H9 (cell line): ENCODE results near the gene CHMP1A. TPM values are rescaled to one million over a fixed set of nuclear protein-coding genes. Genes with fewer than 3 reads are reported as not detected.

Experiments used
- DNase-seq: peaks from one replicate; pipeline ENCODE4 v3.0.0-alpha.2; 2017
- H2AFZ ChIP-seq: one replicate; pipeline ENCODE4 v1.6.1; 2013; ENCODE audit warnings: mild to moderate bottlenecking, low read length, control low read depth, moderate library complexity
- H2AK5ac ChIP-seq: 2 replicates; pipeline ENCODE4 v1.6.1; 2013; ENCODE audit warnings: low read length, control low read depth, mixed read lengths; ENCODE audit not compliant: insufficient read length
- H2BK120ac ChIP-seq: one replicate; pipeline ENCODE4 v1.6.1; 2013; ENCODE audit warnings: low read depth, mild to moderate bottlenecking, low read length, control low read depth, inconsistent platforms; ENCODE audit not compliant: poor library complexity, severe bottlenecking
- H2BK12ac ChIP-seq: 2 replicates; pipeline ENCODE4 v1.6.1; 2013; ENCODE audit warnings: low read length, control low read depth, mixed read lengths, low read depth; ENCODE audit not compliant: insufficient read length
- H2BK15ac ChIP-seq: 2 replicates; pipeline ENCODE4 v1.6.1; 2013; ENCODE audit warnings: low read depth, low read length, control low read depth
- H2BK20ac ChIP-seq: one replicate; pipeline ENCODE4 v1.6.1; 2013; ENCODE audit warnings: low read depth, mild to moderate bottlenecking, low read length, control low read depth, inconsistent platforms; ENCODE audit not compliant: poor library complexity, severe bottlenecking
- H2BK5ac ChIP-seq: 2 replicates; pipeline ENCODE4 v1.6.1; 2013; ENCODE audit warnings: low read length, control low read depth, mixed read lengths; ENCODE audit not compliant: insufficient read length
- H3K14ac ChIP-seq: 2 replicates; pipeline ENCODE4 v1.6.1; 2013; ENCODE audit warnings: low read length, control low read depth; ENCODE audit not compliant: insufficient read depth
- H3K18ac ChIP-seq: 2 replicates; pipeline ENCODE4 v1.6.1; 2013; ENCODE audit warnings: low read depth, mild to moderate bottlenecking, mixed read lengths, low read length, control low read depth; ENCODE audit not compliant: insufficient read length
- H3K23ac ChIP-seq: 2 replicates; pipeline ENCODE4 v1.6.1; 2013; ENCODE audit warnings: low read length, control low read depth, mixed read lengths, low read depth; ENCODE audit not compliant: insufficient read length
- H3K23me2 ChIP-seq: 2 replicates; pipeline ENCODE4 v1.6.1; 2013; ENCODE audit warnings: low read depth, mild to moderate bottlenecking, mixed read lengths, low read length, control low read depth; ENCODE audit not compliant: insufficient read length, poor library complexity, severe bottlenecking
- H3K27ac ChIP-seq: 2 replicates; pipeline ENCODE4 v1.5.1; 2013; ENCODE audit warnings: low read length, control low read depth, mixed read lengths, low read depth; ENCODE audit not compliant: insufficient read length
- H3K27me3 ChIP-seq: 2 replicates; pipeline ENCODE4 v1.6.1; 2013; ENCODE audit warnings: low read length, control low read depth, inconsistent platforms; ENCODE audit not compliant: insufficient read depth
- H3K4ac ChIP-seq: 2 replicates; pipeline ENCODE4 v1.6.1; 2013; ENCODE audit warnings: low read depth, mild to moderate bottlenecking, control low read depth, inconsistent platforms, low read length, moderate library complexity
- H3K4me1 ChIP-seq: 2 replicates; pipeline ENCODE4 v1.6.1; 2013; ENCODE audit warnings: low read length, control low read depth, inconsistent platforms; ENCODE audit not compliant: insufficient read depth
- H3K4me2 ChIP-seq: 2 replicates; pipeline ENCODE4 v1.6.1; 2013; ENCODE audit warnings: low read length, control low read depth, mixed read lengths; ENCODE audit not compliant: insufficient read length, insufficient read depth
- H3K56ac ChIP-seq: 2 replicates; pipeline ENCODE4 v1.6.1; 2013; ENCODE audit warnings: low read depth, mild to moderate bottlenecking, mixed read lengths, low read length, control low read depth; ENCODE audit not compliant: insufficient read length
- H3K79me1 ChIP-seq: 2 replicates; pipeline ENCODE4 v1.6.1; 2013; ENCODE audit warnings: low read depth, mild to moderate bottlenecking, moderate library complexity, low read length, control low read depth, inconsistent platforms; ENCODE audit not compliant: insufficient read depth, poor library complexity, severe bottlenecking
- H3K79me2 ChIP-seq: 2 replicates; pipeline ENCODE4 v1.6.1; 2013; ENCODE audit warnings: low read length, control low read depth, inconsistent platforms; ENCODE audit not compliant: insufficient read depth
- H3K9ac ChIP-seq: 2 replicates; pipeline ENCODE4 v1.6.1; 2013; ENCODE audit warnings: low read length, control low read depth, mixed read lengths; ENCODE audit not compliant: insufficient read length; ENCODE audit errors: extremely low read depth
- H3K9me3 ChIP-seq: one replicate; pipeline ENCODE4 v1.6.1; 2013; ENCODE audit warnings: low read depth, low read length, inconsistent platforms; ENCODE audit not compliant: control insufficient read depth
- H3T11ph ChIP-seq: one replicate; pipeline ENCODE4 v1.6.1; 2013; ENCODE audit warnings: mild to moderate bottlenecking, low read length, control low read depth, inconsistent platforms
- H4K20me1 ChIP-seq: one replicate; pipeline ENCODE4 v1.6.1; 2013; ENCODE audit not compliant: control insufficient read depth, insufficient read length, insufficient read depth
- H4K5ac ChIP-seq: 2 replicates; pipeline ENCODE4 v1.6.1; 2013; ENCODE audit warnings: low read depth, mild to moderate bottlenecking, mixed read lengths, low read length, control low read depth; ENCODE audit not compliant: insufficient read length
- H4K8ac ChIP-seq: replicated peaks from 2 replicates; pipeline ENCODE4 v1.6.1; 2013; ENCODE audit warnings: low read length, control low read depth, mixed read lengths, low read depth; ENCODE audit not compliant: insufficient read length
- H4K91ac ChIP-seq: 2 replicates; pipeline ENCODE4 v1.6.1; 2013; ENCODE audit warnings: low read depth, mild to moderate bottlenecking, moderate library complexity, mixed read lengths, low read length, control low read depth; ENCODE audit not compliant: insufficient read length
- H3K27ac Mint-ChIP-seq, 3 experiments: 2 replicates in 2 of 3; 3 replicates in 1 of 3; pipeline ENCODE4 v1.8.0; 2020 to 2021; ENCODE audit warnings: mixed read lengths in 3 of 3, mild to moderate bottlenecking in 1 of 3, moderate library complexity in 1 of 3
- H3K27me3 Mint-ChIP-seq: 2 replicates; pipeline ENCODE4 v1.8.0; 2021; ENCODE audit warnings: low read depth, mild to moderate bottlenecking, moderate library complexity, mixed read lengths
- H3K36me3 Mint-ChIP-seq, 3 experiments: 2 replicates in 2 of 3; 3 replicates in 1 of 3; pipeline ENCODE4 v1.8.0; 2020 to 2021; ENCODE audit warnings: low read depth in 3 of 3, mixed read lengths in 3 of 3; ENCODE audit not compliant: insufficient read depth in 1 of 3
- H3K4me1 Mint-ChIP-seq, 2 experiments: 2 replicates each; pipeline ENCODE4 v1.8.0; 2020; ENCODE audit warnings: mixed read lengths in 2 of 2
- H3K4me3 Mint-ChIP-seq, 2 experiments: 2 replicates in 1 of 2; 3 replicates in 1 of 2; pipeline ENCODE4 v1.8.0; 2020 to 2021; ENCODE audit warnings: mild to moderate bottlenecking in 2 of 2, mixed read lengths in 2 of 2, moderate library complexity in 1 of 2
- H3K9me3 Mint-ChIP-seq, 2 experiments: 2 replicates in 1 of 2; 3 replicates in 1 of 2; pipeline ENCODE4 v1.8.0; 2020; ENCODE audit warnings: mild to moderate bottlenecking in 2 of 2, mixed read lengths in 2 of 2, moderate library complexity in 1 of 2
- WGBS: extraction: QIAGEN DNeasy Blood & Tissue Kit; methylation state at CpG from one replicate; pipeline ENCODE4 v1.1.7; 2013; ENCODE audit warnings: missing lambda C conversion rate, low lambda C conversion rate, mixed read lengths; ENCODE audit not compliant: insufficient read length; ENCODE audit errors: extremely low coverage; 5-methylcytosine and 5-hydroxymethylcytosine counted together
- total RNA-seq: library from RNA; stranded (reverse); gene quantifications from 2 replicates; pipeline ENCODE4 v1.2.1, GENCODE V29; 2021
- TF ChIP-seq, protein P1 (sequence below): fragments of 200-600 bp; sonication (generic); conservative IDR thresholded peaks from 3 replicates; pipeline ENCODE4 v1.8.0; 2021; ENCODE audit warnings: antibody characterized with exemption, mild to moderate bottlenecking

CHMP1A gene
- total RNA-seq, 1 experiment from 2014 or later: 89.6 TPM

DNA sequence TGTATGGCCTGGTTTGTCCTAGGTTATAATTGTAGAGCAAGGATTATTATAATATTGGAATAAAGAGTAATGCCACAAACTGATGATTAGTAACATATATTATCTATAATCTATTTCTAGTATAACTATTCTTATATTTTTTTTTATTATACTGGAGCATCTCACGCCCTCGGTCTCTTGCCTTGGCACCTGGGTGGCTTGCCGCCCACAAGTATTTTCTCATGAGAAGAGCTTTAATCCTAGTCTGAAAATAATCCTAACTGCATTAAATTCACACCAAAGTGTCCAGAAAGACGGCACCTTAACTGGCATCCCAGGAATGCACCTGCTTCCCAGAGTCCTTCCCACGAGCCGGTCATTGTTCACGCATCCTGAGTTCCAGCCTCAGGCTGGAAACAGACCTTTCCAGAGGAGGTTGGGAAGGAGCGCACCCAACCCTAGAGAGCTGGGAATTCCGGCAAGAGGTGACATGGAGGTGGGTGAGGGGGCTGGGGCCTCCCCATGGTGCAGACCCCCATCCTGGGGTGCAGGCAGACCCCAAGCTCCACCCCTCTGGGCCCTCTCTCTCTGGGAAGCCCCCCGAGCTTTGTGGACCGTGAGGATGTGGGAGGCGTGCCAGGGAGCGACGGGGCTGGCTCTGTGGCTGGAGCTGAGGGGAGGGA, 15.9 kb downstream of the CHMP1A start:
- WGBS: no CpG with 5 or more reads among the region's 14 CpGs
- TF ChIP-seq, protein P1, sequence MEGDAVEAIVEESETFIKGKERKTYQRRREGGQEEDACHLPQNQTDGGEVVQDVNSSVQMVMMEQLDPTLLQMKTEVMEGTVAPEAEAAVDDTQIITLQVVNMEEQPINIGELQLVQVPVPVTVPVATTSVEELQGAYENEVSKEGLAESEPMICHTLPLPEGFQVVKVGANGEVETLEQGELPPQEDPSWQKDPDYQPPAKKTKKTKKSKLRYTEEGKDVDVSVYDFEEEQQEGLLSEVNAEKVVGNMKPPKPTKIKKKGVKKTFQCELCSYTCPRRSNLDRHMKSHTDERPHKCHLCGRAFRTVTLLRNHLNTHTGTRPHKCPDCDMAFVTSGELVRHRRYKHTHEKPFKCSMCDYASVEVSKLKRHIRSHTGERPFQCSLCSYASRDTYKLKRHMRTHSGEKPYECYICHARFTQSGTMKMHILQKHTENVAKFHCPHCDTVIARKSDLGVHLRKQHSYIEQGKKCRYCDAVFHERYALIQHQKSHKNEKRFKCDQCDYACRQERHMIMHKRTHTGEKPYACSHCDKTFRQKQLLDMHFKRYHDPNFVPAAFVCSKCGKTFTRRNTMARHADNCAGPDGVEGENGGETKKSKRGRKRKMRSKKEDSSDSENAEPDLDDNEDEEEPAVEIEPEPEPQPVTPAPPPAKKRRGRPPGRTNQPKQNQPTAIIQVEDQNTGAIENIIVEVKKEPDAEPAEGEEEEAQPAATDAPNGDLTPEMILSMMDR: no peak
- Histone ChIP-seq H3K23ac (no peak overlapping the region), H4K91ac (no peak overlapping the region), H3K9ac (no peak overlapping the region), H3T11ph (no peak overlapping the region), H3K27me3 (no peaks in the 10 kb centered on the region), H3K4me2 (no peak overlapping the region), H3K79me2 (no peaks in the 10 kb centered on the region), H2BK120ac (no peak overlapping the region), H2BK15ac (no peak overlapping the region), H2BK20ac (no peak overlapping the region), H4K8ac (no peak overlapping the region), H3K4ac (no peak overlapping the region), H2BK12ac (no peak overlapping the region), H2BK5ac (no peak overlapping the region), H3K9me3 (no peaks in the 10 kb centered on the region), H4K20me1 (no peaks in the 10 kb centered on the region), H3K79me1 (no peaks in the 10 kb centered on the region), H3K56ac (no peak overlapping the region), H3K4me1 (no peaks in the 10 kb centered on the region), H2AK5ac (no peak overlapping the region), H3K27ac (no peak overlapping the region), H3K18ac (no peak overlapping the region), H3K23me2 (no peaks in the 10 kb centered on the region), H4K5ac (no peak overlapping the region), H2AFZ (no peak overlapping the region), H3K14ac (no peak overlapping the region)
- no peaks in the 10 kb centered on the region for H3K9me3 Mint-ChIP-seq
- peaks cover 10 to 11% of the 10 kb centered on the region in 2 experiments for H3K4me1 Mint-ChIP-seq
- no peak overlapping the region for H3K27ac Mint-ChIP-seq
- H3K4me3 Mint-ChIP-seq: no peak overlapping the region
- no peak for DNase-seq
- H3K27me3 Mint-ChIP-seq: peaks cover 7% of the 10 kb centered on the region
- H3K36me3 Mint-ChIP-seq: peaks cover 8 to 18% (median 17%) of the 10 kb centered on the region in 3 experiments; a peak in 6 of 7 replicates
